Stimulated activated effector memory CD8-positive, alpha-beta T cell treated with anti-CD3 and anti-CD28 coated beads, Interleukin-12 subunit alpha, Interleukin-12 subunit beta, amount 100 ng/mL, for 72 hours (primary cell): ENCODE data around the gene SLC24A3.

ENCODE experiments used
- ATAC-seq: fragments of 150-1000 bp; cut with Tn5 transposase; 2 replicates; pipeline ENCODE4 v1.10.0; 2021
- DNase-seq, 2 donors: peaks; one replicate each; pipeline ENCODE4 v3.0.0; 2021 to 2022; ENCODE audit warnings: low spot score in 2 of 2
- H3K27ac Mint-ChIP-seq: one replicate; pipeline ENCODE4 v1.8.0; 2022; ENCODE audit warnings: mild to moderate bottlenecking, mixed read lengths
- H3K36me3 Mint-ChIP-seq: one replicate; pipeline ENCODE4 v1.8.0; 2022; ENCODE audit warnings: mild to moderate bottlenecking, mixed read lengths
- H3K4me1 Mint-ChIP-seq: one replicate; pipeline ENCODE4 v1.8.0; 2022; ENCODE audit warnings: mixed read lengths
- H3K4me3 Mint-ChIP-seq: one replicate; pipeline ENCODE4 v1.8.0; 2022; ENCODE audit warnings: mild to moderate bottlenecking, mixed read lengths
- H3K9me3 Mint-ChIP-seq: one replicate; pipeline ENCODE4 v1.8.0; 2022; ENCODE audit warnings: mixed read lengths

SLC24A3 gene

GRCh38 chr20:19438488-19438887 is 226.0 kb downstream of the SLC24A3 start:
- Mint-ChIP-seq H3K36me3 (no peaks in the 10 kb centered on the region), H3K9me3 (peaks cover 2% of the 10 kb centered on the region), H3K4me3 (no peak overlapping the region), H3K27ac (no peak overlapping the region), H3K4me1 (no peaks in the 10 kb centered on the region)
- DNase-seq, result no peak
- peak; percentile 35 for ATAC-seq

DNA sequence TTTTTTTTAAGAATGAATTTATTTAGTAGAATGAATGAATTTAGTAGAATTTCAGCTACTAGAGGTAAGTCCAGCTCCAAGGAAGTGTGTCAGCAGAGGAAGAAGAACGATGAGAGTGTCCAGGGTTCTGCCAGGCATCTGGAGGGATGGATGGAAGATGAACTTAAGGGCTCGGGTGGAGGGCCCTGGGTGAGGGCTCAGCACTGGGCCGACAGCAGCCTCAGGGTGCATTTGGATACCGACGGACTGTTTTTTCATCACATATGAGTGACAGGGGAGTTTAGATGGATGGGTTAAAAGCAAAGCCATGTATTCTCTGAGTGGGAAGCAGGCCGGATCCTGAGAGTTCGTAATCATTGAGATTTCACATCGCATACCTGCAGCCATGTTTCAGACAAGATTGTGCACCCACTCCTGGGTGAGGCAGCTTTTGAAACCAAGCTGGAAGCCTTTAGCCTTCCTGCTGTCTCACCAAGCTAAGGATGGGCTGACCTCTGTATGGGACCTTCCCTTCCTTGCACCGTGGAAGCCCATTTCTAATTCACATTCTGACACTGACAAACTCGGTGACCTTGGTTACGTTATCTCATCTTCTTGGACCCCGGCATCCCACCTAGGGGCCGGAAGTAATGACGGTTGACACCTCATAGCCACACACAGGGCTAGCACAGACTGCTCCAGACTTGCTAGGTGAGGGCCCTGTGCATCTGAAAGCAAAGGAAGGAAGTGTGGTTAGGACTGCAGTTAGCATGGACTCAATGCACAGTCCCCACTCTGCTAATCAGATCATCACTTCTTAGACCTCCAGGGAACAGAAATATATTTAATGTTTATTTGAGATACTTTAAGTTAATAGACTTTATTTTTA is 228.5 kb downstream of the SLC24A3 start:
- DNase-seq, result no peak
- H3K27ac Mint-ChIP-seq, result no peak overlapping the region
- H3K4me1 Mint-ChIP-seq, result no peaks in the 10 kb centered on the region
- no peaks in the 10 kb centered on the region for H3K36me3 Mint-ChIP-seq
- ATAC-seq, result peak; percentile 54
- no peak overlapping the region for H3K4me3 Mint-ChIP-seq
- peaks cover 2% of the 10 kb centered on the region for H3K9me3 Mint-ChIP-seq

GRCh38 chr20:19446246-19446645 is 233.8 kb downstream of the SLC24A3 start:
- no peak for ATAC-seq
- Mint-ChIP-seq H3K9me3 (no peaks in the 10 kb centered on the region), H3K4me1 (peaks cover 2% of the 10 kb centered on the region), H3K4me3 (no peak overlapping the region), H3K27ac (no peak overlapping the region), H3K36me3 (no peaks in the 10 kb centered on the region)
- DNase-seq, result no peak

GRCh38 chr20:19448632-19449031 is 236.2 kb downstream of the SLC24A3 start:
- Mint-ChIP-seq H3K27ac (no peak overlapping the region), H3K36me3 (no peaks in the 10 kb centered on the region), H3K9me3 (no peaks in the 10 kb centered on the region)

GRCh38 chr20:19449051-19449450 is 236.6 kb downstream of the SLC24A3 start:
- H3K9me3 Mint-ChIP-seq, result no peaks in the 10 kb centered on the region
- ATAC-seq (no peak), DNase-seq (no peak)
- no peak overlapping the region for H3K4me3 Mint-ChIP-seq
- H3K36me3 Mint-ChIP-seq, result no peaks in the 10 kb centered on the region
- no peak overlapping the region for H3K27ac Mint-ChIP-seq
- peaks cover 16% of the 10 kb centered on the region for H3K4me1 Mint-ChIP-seq

More at GRCh38 chr20:19448632-19449031, 236.2 kb downstream of the SLC24A3 start:
- ATAC-seq, result no peak
- Mint-ChIP-seq H3K4me3 (no peak overlapping the region), H3K4me1 (peaks cover 16% of the 10 kb centered on the region)
- DNase-seq, result no peak

DNA sequence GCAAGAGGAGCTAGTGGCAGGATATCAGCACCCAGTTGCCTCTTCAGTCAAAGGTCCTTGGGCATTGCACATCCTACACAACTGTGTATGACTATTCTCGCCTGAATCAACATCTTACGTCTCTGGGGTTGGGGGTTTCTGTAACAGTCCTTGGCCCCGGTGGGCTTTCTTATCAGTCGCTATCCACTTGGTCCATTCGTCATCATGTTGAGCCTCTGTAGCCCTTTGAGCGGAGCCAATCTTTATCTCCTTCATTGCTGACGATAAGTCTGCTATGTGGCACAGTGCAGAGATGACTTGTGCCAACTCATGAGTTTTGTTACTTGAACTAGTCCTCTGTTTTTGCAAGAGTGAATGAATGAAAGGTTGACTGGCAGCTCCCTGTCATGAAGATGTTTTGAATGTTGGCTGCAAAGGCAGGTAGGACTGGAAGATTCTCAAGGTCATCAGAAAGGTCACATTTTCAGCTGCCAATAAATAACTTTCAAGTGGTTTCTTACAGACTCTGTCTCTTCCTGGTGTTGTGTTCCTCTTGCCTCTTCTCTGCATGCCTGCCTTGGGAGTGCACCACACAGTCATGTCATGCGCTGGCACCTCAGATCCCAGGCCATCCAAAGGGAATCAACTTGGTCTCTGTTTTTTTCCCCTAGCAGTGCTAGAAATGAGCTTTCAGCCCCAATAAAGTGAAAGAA is 238.9 kb downstream of the SLC24A3 start:
- Mint-ChIP-seq H3K36me3 (no peaks in the 10 kb centered on the region), H3K4me3 (peak overlapping the region; percentile 2), H3K4me1 (peaks cover 16% of the 10 kb centered on the region), H3K9me3 (no peaks in the 10 kb centered on the region), H3K27ac (no peak overlapping the region)
- ATAC-seq, result no peak
- DNase-seq, result no peak

- Mint-ChIP-seq H3K36me3 (no peaks in the 10 kb centered on the region), H3K27ac (no peak overlapping the region), H3K4me1 (peaks cover 16% of the 10 kb centered on the region), H3K4me3 (peak overlapping the region; percentile 2), H3K9me3 (no peaks in the 10 kb centered on the region)
- ATAC-seq (no peak), DNase-seq (no peak)
Observed at GRCh38 chr20:19451923-19452295, 239.5 kb downstream of the SLC24A3 start.

- DNase-seq (no peak), ATAC-seq (no peak)
- H3K9me3 Mint-ChIP-seq, result no peaks in the 10 kb centered on the region
- no peak overlapping the region for H3K27ac Mint-ChIP-seq
- H3K4me1 Mint-ChIP-seq, result peaks cover 16% of the 10 kb centered on the region
- no peaks in the 10 kb centered on the region for H3K36me3 Mint-ChIP-seq
- H3K4me3 Mint-ChIP-seq, result no peak overlapping the region
Observed at GRCh38 chr20:19453410-19453809, 241.0 kb downstream of the SLC24A3 start.

GRCh38 chr20:19453862-19454261 is 241.4 kb downstream of the SLC24A3 start:
- H3K27ac Mint-ChIP-seq, result no peak overlapping the region
- DNase-seq (no peak), ATAC-seq (no peak)
- no peaks in the 10 kb centered on the region for H3K36me3 Mint-ChIP-seq
- no peaks in the 10 kb centered on the region for H3K9me3 Mint-ChIP-seq
- no peak overlapping the region for H3K4me3 Mint-ChIP-seq
- peaks cover 16% of the 10 kb centered on the region for H3K4me1 Mint-ChIP-seq

GRCh38 chr20:19456595-19457395 is 244.4 kb downstream of the SLC24A3 start:
- Mint-ChIP-seq H3K36me3 (no peaks in the 10 kb centered on the region), H3K27ac (no peak overlapping the region), H3K4me3 (no peak overlapping the region), H3K4me1 (peaks cover 8% of the 10 kb centered on the region), H3K9me3 (no peaks in the 10 kb centered on the region)
- ATAC-seq, result no peak
- DNase-seq, result no peak

DNA sequence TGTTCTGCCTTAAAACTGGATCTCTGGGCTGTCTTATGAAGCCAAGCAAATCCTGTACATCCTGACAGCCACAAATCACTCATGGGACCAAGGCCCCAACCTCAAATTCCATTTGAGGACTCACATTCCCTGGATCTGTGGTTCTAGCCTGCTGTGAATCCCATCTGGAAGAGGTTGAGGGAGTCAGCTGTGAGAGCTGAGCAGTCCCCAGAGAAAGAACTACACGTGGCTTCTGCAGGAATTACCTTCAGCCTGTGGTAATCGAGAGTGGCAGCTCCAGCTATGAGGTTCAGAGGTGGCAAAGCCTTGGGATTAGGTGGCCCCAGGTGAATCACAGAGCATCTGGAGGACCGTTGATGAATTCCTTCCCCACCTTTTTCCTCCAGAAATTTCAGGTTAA is 245.2 kb downstream of the SLC24A3 start:
- H3K9me3 Mint-ChIP-seq, result no peaks in the 10 kb centered on the region
- no peak for ATAC-seq
- H3K4me1 Mint-ChIP-seq, result no peaks in the 10 kb centered on the region
- H3K27ac Mint-ChIP-seq, result no peak overlapping the region
- no peak overlapping the region for H3K4me3 Mint-ChIP-seq
- DNase-seq, result no peak
- H3K36me3 Mint-ChIP-seq, result no peaks in the 10 kb centered on the region

GRCh38 chr20:19460386-19460785 is 247.9 kb downstream of the SLC24A3 start:
- DNase-seq (no peak), ATAC-seq (no peak)
- no peak overlapping the region for H3K4me3 Mint-ChIP-seq
- H3K4me1 Mint-ChIP-seq, result no peaks in the 10 kb centered on the region
- no peak overlapping the region for H3K27ac Mint-ChIP-seq
- H3K9me3 Mint-ChIP-seq, result no peaks in the 10 kb centered on the region
- no peaks in the 10 kb centered on the region for H3K36me3 Mint-ChIP-seq

DNA sequence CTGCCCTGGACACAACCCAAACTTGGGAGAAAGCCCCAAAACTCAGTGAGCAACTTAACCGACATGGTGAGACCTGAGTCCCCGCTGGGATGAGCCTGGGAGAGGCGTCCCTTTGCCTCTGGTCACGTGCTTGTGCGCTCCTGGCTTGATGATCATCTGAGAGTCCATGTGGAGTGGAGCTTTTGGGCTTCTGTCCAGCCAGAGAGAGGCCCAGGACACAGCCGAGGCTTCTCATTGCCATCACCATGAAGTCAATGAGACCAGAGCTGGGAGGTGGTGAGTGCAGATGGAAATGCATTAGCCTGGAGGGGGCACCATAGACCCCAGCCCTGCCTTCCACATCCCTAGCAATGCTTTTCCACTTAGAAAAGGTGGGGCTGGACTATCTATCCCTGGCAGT is 250.0 kb downstream of the SLC24A3 start:
- no peak for ATAC-seq
- no peak for DNase-seq
- H3K4me3 Mint-ChIP-seq, result no peak overlapping the region
- no peaks in the 10 kb centered on the region for H3K4me1 Mint-ChIP-seq
- no peaks in the 10 kb centered on the region for H3K36me3 Mint-ChIP-seq
- H3K27ac Mint-ChIP-seq, result no peak overlapping the region
- H3K9me3 Mint-ChIP-seq, result no peaks in the 10 kb centered on the region

GRCh38 chr20:19463597-19463996 is 251.2 kb downstream of the SLC24A3 start:
- Mint-ChIP-seq H3K4me3 (no peak overlapping the region), H3K4me1 (no peaks in the 10 kb centered on the region), H3K36me3 (no peaks in the 10 kb centered on the region), H3K27ac (no peak overlapping the region), H3K9me3 (peaks cover under 1% of the 10 kb centered on the region)
- ATAC-seq, result no peak
- DNase-seq, result no peak

DNA sequence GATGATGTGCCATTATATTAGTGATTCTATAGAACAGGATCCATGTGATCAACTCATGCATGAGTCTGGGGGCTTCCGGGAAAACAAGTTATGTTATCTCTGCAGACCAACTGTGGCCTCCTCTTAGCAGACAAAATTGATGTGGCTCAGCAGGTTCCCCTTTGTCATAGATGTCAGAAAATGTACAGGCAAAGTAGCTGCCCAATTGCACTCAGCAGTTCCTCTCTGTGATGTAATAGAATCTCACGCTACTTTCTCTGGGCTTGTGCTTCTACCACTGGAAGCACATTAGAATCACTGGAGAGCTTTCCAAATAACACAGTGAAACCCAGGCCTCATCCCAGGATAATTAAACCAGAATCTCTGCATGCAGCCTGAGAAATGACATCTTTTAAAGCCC is 253.1 kb downstream of the SLC24A3 start:
- ATAC-seq (no peak), DNase-seq (no peak)
- H3K4me1 Mint-ChIP-seq, result no peaks in the 10 kb centered on the region
- no peak overlapping the region for H3K27ac Mint-ChIP-seq
- peaks cover 5% of the 10 kb centered on the region for H3K9me3 Mint-ChIP-seq
- H3K4me3 Mint-ChIP-seq, result no peak overlapping the region
- no peaks in the 10 kb centered on the region for H3K36me3 Mint-ChIP-seq
